Measurements from ENCODE around the gene CFAP90. TPM values are rescaled to one million over a fixed set of nuclear protein-coding genes. Genes with fewer than 3 reads are reported as not detected.

The CFAP90 gene
- total and polyA plus RNA-seq, 2 of the 8 experiments (the other 6 are each of a cell fraction or from before 2014, with no cell fraction given): 0.39 to 0.92 TPM

GRCh38 chr5:7868427-7868772, 17.5 kb upstream of the CFAP90 start:
- no peak overlapping the region for H3K4ac ChIP-seq (replicated peaks; ENCODE audit: insufficient read length, low read depth, low read length)
- no peaks in the 10 kb centered on the region for H3K9me3 ChIP-seq (ENCODE audit: insufficient read depth in 2 of 2, low read depth in 1 of 2, low read length in 1 of 2)
- H2BK120ac ChIP-seq (replicated peaks; ENCODE audit: low read depth, low read length): no peak overlapping the region
- H2AFZ ChIP-seq (ENCODE audit: low read length): 0 out of 2 replicates have a peak overlapping the region, but pooled peaks have one; percentile 83
- no peaks in the 10 kb centered on the region for H3K27me3 ChIP-seq (replicated peaks in 1 of 4; ENCODE audit: control insufficient read depth in 3 of 4, extremely low read depth in 1 of 4, insufficient read depth in 3 of 4, low read length in 3 of 4)
- H3K4me2 ChIP-seq (ENCODE audit: insufficient read depth in 1 of 2, low read depth in 2 of 2, low read length in 2 of 2): peak overlapping the region; percentile 83 to 92
- peak overlapping the region in 3 of 4 experiments; percentile 27 to 50 (median 31); a peak in 2 of 7 replicates for H3K9ac ChIP-seq (replicated peaks in 1 of 4; ENCODE audit: extremely low read depth in 1 of 4, low read depth in 3 of 4, low read length in 3 of 4)
- no peak overlapping the region for H3K23ac ChIP-seq (ENCODE audit: insufficient read length)
- H2BK15ac ChIP-seq (ENCODE audit: low read length): no peak overlapping the region
- peak overlapping the region; percentile 70 to 93 (median 74) for H3K4me3 ChIP-seq (ENCODE audit: extremely low read depth in 1 of 4, insufficient read depth in 2 of 4, low read depth in 3 of 4, low read length in 4 of 4)
- peaks cover 8 to 13% of the 10 kb centered on the region in 2 experiments for H4K20me1 ChIP-seq (replicated peaks in 1 of 2; ENCODE audit: control insufficient read depth in 1 of 2, insufficient read depth in 2 of 2, low read length in 2 of 2)
- no peak overlapping the region for H2AK5ac ChIP-seq (ENCODE audit: low read depth, low read length)
- no peak overlapping the region for H4K91ac ChIP-seq (replicated peaks; ENCODE audit: insufficient read length, low read length)
- H2BK20ac ChIP-seq (ENCODE audit: low read length): no peak overlapping the region
- ChIA-PET POLR2A (ENCODE audit: partially characterized antibody) (interaction anchor here (1.0 to 1.4 kb wide), 3 partner anchors 8 to 17 kb away, joined by 4 to 6 read pairs (median 5); partner anchors contain the start of gene CFAP90), CTCF (ENCODE audit: partially characterized antibody) (interaction anchor here (1.5 to 3.0 kb wide), 4 partner anchors 11 to 1048 kb away, joined by 5 to 14 read pairs (median 8); partner anchors contain the start of gene CFAP90)
- peaks cover 7% of the 10 kb centered on the region for H3K23me2 ChIP-seq (ENCODE audit: low read depth, low read length)
- 5% methylated on average over 8 of the region's 8 CpGs; no CpG with 5 or more reads in 1 of the 2 experiments for WGBS, 2 experiments (ENCODE audit: extremely low coverage in 1 of 2, insufficient coverage in 1 of 2, insufficient read length in 1 of 2, insufficient replicate concordance in 2 of 2, low coverage in 1 of 2, low lambda C conversion rate in 2 of 2, missing lambda C conversion rate in 1 of 2)
- no peak for FAIRE-seq
- H4K5ac ChIP-seq (ENCODE audit: insufficient read length, low read depth, low read length): no peak overlapping the region
- peaks cover 0 to 12% (median 3%) of the 10 kb centered on the region in 4 experiments; a peak in 3 of 8 replicates for H3K36me3 ChIP-seq (ENCODE audit: control insufficient read depth in 2 of 4, insufficient read depth in 4 of 4, low read length in 3 of 4)
- peaks cover 0 to 4% (median 0%) of the 10 kb centered on the region in 4 experiments; a peak in 2 of 7 replicates for H3K4me1 ChIP-seq (replicated peaks in 1 of 4; ENCODE audit: control insufficient read depth in 3 of 4, insufficient read depth in 4 of 4, low read length in 3 of 4)
- H3K14ac ChIP-seq (ENCODE audit: insufficient read length): no peak overlapping the region
- H3K79me1 ChIP-seq (ENCODE audit: low read depth, low read length): peaks cover 3% of the 10 kb centered on the region
- TF ChIP-seq EGR1 (IDR thresholded peaks at IDR 0.05; ENCODE audit: borderline replicate concordance, low read depth, low read length): no peak
- no peak for TF ChIP-seq SIX5 (IDR thresholded peaks at IDR 0.05; ENCODE audit: low read depth, low read length)
- TF ChIP-seq EP300 (IDR thresholded peaks at IDR 0.05; ENCODE audit: borderline replicate concordance in 1 of 2, low read depth in 2 of 2, low read length in 2 of 2): no peak
- no peak for TF ChIP-seq GABPA (IDR thresholded peaks at IDR 0.05; ENCODE audit: borderline replicate concordance, insufficient read depth, low read length)
- TF ChIP-seq ZNF274 (IDR thresholded peaks at IDR 0.05; ENCODE audit: borderline replicate concordance, extremely low read depth, low read length): no peak
- no peak overlapping the region for H3K27ac ChIP-seq (ENCODE audit: low read depth, low read length)
- H2BK12ac ChIP-seq (ENCODE audit: low read depth, low read length): no peak overlapping the region
- H4K8ac ChIP-seq (ENCODE audit: extremely low read depth, insufficient read depth, low read length): 0 out of 2 replicates have a peak overlapping the region, but pooled peaks have one; percentile 28
- H2BK5ac ChIP-seq (ENCODE audit: low read depth, low read length): no peak overlapping the region
- no peak overlapping the region for H3K56ac ChIP-seq (replicated peaks; ENCODE audit: insufficient read length, low read depth, low read length)
- peaks cover 20 to 50% of the 10 kb centered on the region in 2 experiments for H3K79me2 ChIP-seq (ENCODE audit: control insufficient read depth in 1 of 2, insufficient read depth in 2 of 2, low read length in 2 of 2)
- DNase-seq (ENCODE audit: low read depth in 1 of 2, low spot score in 2 of 2): no peak
- no peak overlapping the region for H3K18ac ChIP-seq (ENCODE audit: extremely low read depth, low read length)
